DLD1 (cell line): ENCODE results near the gene SYNE1.
"Not testable (repeated sequence)": the region's sequence is repeated elsewhere in the genome, so short reads cannot be mapped to it uniquely, and the experiment has no call there.

Experiments
- in situ Hi-C: cut with HindIII; loops from 2 replicates; pipeline ENCODE4 v1.10.0; 2017; ENCODE audit warnings: low sequenced_read_pairs

SYNE1 gene

DNA sequence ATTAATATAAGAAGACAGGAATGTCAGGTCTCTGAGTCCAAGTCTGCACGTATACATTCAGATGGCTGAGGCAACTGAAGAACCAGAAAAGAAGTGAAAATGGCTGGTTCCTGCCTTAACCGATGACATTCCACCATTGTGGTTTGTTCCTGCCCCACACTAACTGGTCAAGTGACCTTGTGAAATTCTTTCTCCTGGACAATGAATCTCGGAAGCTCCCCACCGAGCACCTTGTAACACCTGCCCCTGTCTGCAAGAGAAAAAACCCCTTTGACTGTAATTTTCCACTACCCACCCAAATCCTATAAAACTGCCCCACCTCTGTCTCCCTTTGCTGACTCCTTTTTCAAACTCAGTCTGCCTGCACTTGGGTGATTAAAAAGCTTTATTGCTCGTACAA is 140.4 kb downstream of the SYNE1 start:
- in situ Hi-C loops, result no loop called here

DNA sequence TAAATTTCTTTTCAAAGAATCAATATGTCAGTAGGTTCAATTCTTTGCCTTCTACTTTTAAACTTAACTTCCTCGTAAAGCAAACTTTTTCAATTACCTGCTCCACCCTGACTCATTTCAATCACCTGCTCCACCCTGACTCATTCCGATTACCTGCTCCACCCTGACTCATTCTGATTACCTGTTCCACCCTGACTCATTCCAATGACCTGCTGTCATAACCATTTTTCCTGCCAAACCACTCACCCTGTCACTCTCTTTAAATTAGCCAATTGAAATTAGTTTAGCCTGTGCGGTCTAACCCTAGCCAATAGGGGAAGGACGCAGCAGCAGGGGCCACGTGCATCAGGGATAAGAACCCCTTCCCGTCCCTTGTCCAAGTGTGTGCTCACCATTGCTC is 141.7 kb downstream of the SYNE1 start:
- in situ Hi-C loops, result not testable (repeated sequence)

DNA sequence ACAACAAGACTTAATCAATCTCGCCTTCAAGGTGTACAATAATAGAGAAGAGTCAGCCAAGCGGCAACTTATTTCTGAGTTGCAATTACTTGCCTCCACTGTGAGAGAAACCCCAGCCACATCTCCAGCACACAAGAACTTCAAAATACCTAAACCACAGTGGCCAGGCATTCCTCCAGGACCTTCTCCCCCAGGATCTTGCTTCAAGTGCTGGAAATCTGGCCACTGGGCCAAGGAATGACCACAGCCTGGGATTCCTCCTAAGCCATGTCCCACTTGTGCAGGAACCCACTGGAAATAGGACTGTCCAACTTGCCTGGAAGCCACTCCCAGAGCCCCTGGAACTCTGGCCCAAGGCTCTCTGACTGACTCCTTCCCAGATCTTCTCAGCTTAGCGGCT is 144.9 kb downstream of the SYNE1 start:
- in situ Hi-C loops, result not testable (repeated sequence)

DNA sequence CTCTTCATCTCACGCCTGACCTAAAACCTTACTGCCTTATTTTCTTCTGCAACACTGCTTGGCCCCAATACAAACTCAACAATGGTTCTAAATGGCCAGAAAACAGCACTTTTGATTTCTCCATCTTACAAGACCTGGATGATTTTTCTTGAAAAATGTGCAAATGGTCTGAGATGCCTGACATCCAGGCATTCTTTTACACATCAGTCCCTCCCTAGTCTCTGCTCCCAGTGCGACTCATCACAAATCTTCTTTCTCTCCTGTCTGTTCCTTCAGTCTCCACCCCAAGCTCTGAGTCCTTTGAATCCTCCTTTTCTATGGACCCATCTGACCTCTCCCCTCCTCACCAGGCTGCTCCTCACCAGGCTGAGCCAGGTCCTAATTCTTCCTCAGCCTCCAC is 145.7 kb downstream of the SYNE1 start:
- in situ Hi-C loops, result not testable (repeated sequence)

DNA sequence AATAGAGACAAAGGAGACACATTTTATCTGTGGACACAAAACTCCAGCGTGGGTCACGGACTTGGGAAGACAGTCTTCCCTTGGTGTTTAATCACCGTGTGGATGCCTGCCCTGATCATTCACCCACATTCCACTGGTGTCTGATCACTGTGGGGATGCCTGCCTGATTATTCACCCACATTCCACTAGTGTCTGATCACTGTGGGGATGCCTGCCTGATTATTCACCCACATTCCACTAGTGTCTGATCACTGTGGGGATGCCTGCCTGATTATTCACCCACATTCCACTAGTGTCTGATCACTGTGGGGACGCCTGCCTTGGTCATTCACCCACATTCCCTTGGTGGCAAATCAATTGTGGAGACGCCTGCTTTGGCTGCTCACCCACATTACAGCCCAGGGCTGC is 146.2 kb downstream of the SYNE1 start:
- in situ Hi-C loops, result not testable (repeated sequence)

DNA sequence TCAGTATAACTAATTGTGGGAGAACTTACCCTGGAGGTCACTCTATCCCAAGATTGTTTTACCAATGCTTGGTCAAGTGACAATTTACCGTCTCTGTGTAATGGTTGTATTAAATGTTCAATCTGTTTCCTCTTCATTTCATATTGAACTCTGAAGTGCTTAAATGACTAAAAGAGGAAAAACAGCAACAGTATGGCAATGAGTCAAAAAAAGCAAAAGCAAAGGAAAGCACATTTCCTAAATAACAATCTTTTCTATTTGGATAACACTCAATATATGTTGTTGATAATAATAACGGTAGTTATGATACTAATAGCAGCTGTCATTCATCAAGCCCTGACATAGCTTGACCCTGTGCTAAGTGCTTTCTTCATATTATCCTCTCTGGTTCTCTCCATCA is 152.4 kb downstream of the SYNE1 start:
- in situ Hi-C loops, result no loop called here

DNA sequence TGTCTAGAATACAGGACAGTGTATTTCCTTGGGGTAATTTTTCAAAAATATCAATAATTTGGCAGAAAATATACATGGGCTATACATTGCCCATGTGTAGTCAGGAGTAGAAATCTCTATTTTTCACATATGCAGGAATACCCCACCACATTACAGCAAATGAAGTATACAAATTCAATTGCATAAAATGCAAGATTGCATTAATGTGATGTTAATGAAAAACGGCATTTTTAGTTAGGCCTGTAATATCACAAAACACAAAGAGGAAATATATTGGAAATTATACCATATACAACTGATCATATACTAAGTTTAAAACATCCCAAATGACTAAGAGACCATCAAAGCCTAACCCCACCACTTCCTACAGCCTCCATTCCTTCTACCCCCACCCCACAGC is 154.9 kb downstream of the SYNE1 start:
- in situ Hi-C loops, result no loop called here

DNA sequence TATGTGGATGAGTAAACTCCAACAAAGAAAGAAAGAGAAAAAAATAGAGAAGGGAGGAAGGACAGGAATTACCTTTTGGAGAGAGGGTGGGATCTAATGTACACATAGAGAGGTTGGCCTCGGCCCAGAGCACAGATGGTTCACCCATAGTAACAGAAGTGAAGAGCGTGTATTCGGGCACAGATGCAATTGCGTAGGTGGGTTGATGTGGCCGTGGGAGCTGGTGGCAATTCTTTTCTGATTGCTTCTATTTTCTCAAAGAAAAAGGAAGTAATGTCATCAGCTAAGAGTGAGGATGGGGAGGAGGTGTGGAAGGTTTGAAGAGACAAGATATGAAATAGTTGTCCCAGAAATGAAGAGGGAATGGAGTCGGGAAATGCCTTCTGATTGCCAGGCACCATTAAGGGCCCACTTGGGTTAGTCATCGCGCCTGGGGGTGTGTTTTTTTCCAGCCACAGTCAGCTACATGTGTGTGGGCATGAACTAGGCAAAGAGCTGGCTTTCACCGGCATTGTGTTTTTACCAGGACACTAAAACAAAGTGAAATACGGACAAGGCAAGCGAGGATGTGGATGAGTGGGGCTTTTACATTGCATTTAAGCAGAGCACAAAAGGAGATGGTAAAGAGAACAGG is 158.7 kb downstream of the SYNE1 start:
- in situ Hi-C loops, result no loop called here

DNA sequence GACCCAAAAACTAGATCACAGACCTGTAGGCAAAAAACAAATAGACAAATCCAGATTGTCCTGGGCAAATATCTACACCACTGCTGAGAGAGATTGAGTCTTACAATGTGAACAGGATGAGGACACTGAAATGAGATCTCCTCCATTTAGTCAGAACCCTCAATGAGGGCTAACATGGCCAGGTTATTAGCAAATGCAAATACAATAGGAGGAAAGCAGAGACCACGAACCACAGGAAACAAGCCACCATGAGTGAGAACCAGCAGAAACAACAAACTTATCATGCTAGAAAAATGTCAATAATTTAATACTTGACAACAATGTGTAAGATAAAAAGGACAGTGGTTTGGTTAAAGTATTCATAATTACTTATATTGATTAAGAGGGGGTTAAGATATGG is 162.8 kb downstream of the SYNE1 start:
- in situ Hi-C loops, result no loop called here

DNA sequence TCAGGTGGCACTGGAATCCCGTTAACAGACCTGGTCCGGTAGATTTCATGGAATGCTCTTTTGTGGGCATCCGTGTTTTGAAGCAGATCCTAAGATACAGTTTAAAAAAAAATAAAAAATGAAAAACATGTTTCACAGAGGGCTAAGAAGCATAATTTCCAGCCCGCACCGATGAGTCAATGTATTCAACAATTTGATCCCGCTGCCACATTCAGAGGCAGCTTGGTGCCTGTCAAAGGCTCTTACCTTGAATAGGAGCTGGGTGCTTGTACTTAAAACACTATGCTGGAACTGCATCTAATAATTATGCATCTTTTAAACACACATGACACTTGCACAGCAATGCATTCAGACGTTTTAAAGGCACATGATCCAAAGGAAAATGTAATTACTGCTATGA is 164.8 kb downstream of the SYNE1 start:
- in situ Hi-C loops, result no loop called here

DNA sequence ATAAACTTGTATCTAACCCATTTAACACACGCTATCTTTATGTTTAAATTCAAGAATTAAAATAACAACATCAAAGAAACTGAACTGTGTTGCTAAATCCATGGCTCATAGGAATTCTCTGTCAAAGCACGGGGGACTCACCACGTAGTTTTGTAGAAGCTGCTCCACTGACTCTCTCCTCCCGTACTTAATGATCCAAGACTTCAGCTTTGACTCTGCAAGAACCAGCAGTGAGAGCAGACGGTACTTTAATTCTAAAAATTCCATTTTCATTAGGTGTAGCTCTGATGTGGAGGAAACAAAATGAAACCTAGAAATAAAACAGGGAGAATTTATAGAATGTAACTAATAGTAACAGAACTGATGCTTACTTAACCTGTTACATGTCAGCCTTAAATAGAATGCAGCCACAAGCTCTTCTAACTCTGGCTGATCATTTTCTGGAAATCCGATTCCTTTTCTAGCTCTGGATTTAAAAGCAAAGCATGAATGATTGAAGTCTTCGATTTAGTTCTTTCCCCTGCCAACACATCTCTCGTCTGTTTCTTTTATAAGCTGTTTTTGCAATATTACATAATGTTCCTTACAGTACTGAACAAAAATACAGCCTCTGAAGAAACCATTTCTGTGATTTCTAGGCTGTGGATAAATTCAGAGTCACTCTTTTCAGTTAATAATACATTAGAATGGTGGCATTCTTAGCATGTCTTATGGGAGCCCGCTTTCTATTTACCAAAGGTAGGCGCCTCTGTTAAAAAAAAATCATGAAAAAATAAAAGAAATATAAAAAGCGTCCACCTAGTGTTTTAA is 165.5 kb downstream of the SYNE1 start:
- in situ Hi-C loops, result no loop called here

DNA sequence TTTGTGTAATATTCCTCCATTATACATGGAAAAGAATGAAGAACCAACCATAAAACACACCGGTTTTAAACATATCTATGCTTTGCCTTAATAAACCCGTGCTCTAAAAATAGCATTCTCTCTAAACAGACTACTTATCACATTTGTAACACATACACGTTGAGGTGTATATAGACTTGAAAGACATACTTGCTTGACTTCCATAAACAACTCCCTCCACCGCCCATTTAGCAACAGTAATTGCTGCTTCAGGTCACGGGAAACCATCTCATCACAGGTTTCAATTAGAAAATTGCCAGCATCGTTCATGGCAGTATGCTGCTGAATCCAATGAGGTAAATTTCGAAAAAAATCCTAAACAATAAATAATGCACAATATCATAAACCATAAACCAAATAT is 174.0 kb downstream of the SYNE1 start:
- in situ Hi-C loops, result no loop called here

DNA sequence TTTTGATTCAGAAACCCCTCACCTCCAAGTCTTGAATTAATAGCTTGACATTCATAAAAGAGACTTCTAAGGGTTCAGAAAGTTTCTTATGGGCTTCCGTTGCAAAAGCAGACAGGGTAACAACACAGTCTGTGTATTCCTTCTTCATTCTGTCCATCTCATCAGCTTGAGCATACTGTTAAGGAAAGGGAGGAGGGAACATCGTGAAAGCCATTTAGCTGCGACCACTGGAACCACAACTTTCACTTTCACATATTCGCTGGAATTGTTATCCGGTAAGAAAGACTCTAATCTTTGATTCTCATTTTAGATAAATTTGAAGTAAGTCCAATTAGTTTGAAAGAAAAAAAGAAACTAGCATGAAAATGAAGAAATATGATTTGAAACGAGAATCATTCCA is 174.4 kb downstream of the SYNE1 start:
- in situ Hi-C loops, result no loop called here

DNA sequence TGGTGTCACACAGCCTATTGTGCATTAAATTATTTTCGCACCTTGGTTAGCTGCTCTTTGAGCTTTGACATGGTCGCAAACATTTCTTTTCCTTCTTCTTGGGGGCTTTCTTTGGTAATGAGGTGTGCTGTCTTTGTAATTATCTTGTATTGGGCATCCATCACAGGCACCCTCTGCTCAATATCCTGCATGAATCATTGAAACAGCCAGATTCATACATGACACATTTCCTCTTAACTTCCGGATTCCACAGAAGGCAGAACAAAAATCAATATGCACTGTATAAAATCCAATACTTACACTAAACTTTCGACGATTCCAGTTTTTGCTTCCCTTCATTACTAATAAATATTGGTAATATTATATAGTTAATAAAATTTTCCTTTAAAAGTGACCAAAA is 175.6 kb downstream of the SYNE1 start:
- in situ Hi-C loops, result no loop called here

DNA sequence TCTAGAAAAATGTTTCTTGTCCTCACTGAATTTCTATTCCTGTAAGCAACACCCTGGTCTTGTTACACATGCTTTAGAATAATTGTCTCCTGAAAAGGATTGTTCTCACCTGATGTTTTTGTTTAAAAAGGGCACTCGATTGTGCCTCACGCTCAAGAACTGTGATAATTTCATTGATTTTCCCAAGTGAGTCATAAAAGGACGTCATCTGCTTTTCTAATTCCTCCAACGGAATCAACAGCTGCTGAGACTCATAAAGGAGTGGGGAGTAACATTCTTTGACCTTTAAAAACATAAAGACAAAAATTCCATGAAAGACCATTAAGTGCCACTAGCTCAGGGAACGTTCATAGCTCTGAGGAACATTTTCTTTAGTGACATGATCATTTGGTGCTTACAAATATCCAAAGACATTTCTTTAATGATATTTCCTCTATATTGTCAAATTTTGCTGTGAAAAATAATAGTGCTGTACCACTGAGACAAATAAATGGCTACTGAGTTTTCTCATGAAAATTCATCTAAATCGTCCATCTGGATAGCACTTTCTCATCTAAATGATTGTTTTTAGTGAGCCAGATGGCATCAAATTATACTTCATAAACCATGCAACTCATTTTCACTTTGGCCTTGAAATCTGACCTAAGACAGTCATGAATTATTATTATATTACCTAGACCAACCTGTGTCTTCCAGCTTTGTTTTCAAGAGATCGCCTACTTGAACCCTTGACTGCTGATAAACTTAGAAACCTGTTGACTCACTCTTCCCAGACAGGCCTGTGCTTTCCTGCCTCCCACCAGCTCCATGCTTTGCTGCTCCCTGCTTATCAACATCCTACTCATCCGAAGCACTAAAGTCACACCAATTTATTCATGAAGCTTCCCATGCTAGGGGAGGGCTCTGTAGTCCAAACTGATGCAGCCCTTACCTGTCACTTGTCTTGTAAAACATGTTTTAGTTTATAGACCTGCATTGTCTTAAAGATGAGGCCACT is 178.2 kb downstream of the SYNE1 start:
- in situ Hi-C loops, result no loop called here

DNA sequence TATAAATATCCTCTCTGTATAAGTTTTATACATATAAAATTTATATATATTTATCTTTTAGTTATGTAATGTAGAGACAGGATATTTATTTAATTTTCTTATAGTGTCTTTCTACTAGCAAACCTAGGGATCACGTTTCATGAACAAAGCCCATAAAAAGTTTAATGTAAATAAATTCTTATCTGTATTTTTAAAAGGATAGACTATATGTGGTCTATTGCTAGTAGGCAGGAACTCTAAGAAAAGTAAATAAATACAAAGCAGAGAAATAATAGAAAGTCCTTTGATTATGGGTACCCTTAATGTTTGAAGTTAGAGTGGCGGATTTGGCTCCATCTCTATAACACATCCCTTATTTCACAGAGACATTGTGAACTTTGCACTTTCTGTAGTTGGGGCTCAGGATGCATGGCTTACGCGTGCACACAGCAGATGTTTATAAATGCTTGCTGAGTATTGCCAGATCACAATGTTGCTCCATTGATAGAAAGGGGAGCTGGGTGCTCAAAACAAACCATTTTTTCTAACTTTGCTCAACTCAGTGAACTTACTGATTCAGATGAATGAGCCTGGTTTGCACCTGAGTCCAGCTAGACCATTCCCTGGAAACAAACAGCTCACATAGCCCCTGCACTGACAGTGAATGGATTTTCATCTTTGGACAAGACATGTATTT is 179.1 kb downstream of the SYNE1 start:
- in situ Hi-C loops, result no loop called here

DNA sequence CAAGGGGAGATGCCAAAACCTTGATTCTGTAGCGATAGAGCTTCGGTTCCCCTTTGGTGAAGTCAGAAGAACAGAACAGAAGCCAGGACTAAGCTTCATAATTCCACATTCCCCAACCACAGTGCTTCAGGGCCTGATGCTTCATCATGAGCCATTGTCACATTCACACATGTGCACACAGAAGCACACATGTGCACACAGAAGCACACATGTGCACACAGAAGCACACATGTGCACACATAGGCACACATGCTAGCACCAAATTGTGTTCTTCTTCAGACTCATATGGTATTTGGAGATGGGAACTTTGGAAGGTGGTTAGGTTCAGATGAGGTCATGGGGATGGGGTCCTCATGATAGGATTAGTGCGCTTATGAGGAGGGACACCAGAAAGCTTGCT is 183.2 kb downstream of the SYNE1 start:
- in situ Hi-C loops, result no loop called here

DNA sequence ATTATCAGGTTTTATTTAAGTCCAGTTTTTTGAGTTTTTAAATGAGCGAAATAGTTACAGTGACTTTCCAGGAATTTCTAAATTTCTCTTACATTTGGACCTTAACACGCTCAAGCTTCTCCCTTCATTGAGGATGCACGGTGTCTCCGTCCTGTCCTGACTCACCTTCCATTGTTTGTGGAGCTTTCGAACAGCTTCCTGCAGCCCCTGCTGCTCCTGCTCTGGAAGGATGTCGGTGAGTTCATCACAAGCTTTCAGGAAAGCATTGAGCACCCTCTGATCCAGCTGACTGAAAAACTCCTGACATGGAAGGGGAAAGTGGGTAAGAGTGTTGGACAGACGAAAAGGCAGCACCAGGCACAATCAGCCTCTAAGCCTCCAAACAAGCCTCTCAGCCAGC is 183.7 kb downstream of the SYNE1 start:
- in situ Hi-C loops, result no loop called here

DNA sequence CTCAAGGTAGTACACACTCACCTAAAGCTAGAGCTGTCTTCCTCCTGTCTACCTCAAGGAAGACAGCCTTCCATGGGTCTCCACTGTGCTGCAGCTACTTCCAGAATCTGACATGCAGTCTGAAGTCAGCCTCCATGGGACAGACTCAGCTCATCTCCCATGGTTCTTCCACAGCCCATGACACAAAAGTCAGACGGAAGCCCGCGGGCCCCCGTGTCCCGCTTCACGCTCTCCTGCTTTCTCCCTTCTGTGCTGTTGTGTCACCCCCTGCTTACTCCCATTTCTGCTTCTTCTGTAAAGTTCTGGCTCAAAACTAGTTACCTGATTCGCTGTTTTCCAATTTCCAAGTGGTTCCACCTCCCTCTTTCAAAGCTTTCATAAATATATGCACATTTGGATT is 184.5 kb downstream of the SYNE1 start:
- in situ Hi-C loops, result no loop called here

DNA sequence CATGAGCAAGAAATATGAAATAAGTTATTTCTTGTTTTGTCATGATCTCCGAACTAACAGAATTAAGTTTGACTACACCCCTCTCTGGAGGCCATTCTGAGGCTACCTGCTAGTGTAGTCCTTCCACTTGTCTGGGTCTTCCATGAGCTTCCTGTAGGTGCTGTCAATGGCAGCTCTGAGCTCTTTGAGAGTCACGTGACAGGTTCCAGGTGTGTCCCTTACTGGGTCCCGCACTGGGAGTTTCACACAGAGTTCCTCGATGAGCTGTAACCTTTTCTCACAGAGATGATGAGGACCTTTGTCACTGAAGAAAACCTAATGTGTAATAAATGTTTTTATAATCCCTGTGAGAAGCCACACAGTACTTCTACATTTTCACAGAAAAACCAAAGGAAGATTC is 186.6 kb downstream of the SYNE1 start:
- in situ Hi-C loops, result no loop called here

DNA sequence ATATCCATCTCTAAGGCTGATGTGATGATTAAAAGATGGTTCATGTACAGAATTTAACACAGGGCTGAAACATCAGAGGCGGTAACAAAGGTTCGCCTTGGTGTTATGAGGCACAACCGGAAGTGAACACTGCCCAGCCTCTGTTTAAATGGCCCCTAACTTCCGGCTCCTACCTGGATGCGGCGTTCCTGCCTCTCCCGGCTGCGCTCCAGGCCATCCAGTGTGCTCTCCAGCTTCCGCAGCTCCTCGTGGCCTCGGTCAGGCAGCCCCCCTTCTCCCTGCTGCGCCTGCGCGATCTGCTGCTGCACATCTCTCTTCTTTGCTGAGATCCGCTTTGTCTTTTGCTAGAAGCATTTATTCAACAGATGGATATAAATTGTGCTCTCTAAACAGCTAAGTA is 195.3 kb downstream of the SYNE1 start:
- in situ Hi-C loops, result no loop called here
